GM13976 (cell line): Measurements from ENCODE around the gene GRID1.

Source experiments
- DNase-seq: peaks from one replicate; pipeline ENCODE4 v3.0.0; 2012; ENCODE audit warnings: low spot score
- CTCF ChIP-seq: IDR thresholded peaks from 2 replicates; pipeline ENCODE4 v1.5.1; 2012; ENCODE audit warnings: borderline replicate concordance, mild to moderate bottlenecking; ENCODE audit not compliant: insufficient read depth; ENCODE audit errors: extremely low read depth, missing control alignments, control extremely low read depth
- in situ Hi-C: fragments of 300-500 bp; cut with MboI; formaldehyde crosslinking; loops from one replicate; pipeline ENCODE4 v1.12.0; 2022; ENCODE audit warnings: low sequenced_read_pairs, mixed read lengths, inconsistent platforms; ENCODE audit not compliant: unreplicated experiment

Gene GRID1

GRCh38 chr10:85868627-85869499 lies 497.7 kb downstream of the GRID1 start:
- in situ Hi-C loops, result no loop called here
- no peak for TF ChIP-seq CTCF

DNA sequence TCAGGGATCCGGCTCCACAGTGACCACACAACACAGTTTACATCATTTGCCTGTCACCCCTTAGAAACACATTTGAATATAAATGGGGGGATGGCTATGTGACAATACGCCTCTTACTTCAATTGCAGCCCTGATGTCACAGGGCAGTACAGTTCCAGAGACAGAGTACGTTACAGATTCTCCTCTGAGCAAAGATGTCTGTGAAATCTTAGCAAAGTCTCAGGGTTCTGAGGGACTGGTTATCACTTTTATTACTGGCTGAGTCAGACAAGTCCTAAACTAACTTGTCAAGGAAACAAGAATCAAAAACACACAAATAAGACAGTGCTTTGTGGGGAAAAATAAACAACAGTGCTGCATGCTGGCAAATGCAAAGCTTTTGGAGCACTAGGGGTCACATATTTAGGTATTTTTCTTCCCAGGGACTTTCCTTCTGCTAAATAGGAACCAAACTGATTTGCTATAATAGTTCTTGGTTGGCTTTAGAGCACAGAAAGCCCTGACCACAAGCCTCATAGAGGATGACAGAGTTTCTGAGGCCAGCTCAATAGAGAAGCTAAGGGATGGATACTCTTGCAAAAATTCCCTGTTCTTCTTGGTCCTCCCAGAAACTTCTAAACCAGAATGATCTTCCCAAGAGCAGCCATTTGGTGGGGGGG lies 501.6 kb downstream of the GRID1 start:
- in situ Hi-C loops, result no loop called here
- peak; percentile 4 for DNase-seq
- no peak for TF ChIP-seq CTCF

More at GRCh38 chr10:85868627-85869499, 497.7 kb downstream of the GRID1 start:
- DNase-seq, result no peak

DNA sequence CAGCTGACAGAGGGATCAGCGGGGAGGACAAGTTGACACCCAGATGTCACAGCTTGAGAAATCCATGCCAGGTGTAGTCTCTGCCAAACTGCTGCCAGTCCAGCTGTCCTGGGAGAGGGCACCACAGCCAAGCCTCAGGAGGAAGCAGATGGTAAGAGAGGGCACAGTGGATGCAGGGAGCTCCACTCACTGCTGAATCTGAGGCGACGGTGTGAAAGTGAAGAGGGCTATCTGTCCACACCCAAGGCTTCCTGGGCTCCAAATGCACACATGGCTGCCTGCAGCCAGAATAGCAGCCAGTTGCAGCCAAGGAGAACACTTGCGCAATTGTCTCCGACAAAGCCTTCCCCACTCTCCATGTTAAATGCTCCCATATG lies 502.4 kb downstream of the GRID1 start:
- in situ Hi-C loops, result no loop called here
- TF ChIP-seq CTCF, result no peak
- DNase-seq, result no peak

DNA sequence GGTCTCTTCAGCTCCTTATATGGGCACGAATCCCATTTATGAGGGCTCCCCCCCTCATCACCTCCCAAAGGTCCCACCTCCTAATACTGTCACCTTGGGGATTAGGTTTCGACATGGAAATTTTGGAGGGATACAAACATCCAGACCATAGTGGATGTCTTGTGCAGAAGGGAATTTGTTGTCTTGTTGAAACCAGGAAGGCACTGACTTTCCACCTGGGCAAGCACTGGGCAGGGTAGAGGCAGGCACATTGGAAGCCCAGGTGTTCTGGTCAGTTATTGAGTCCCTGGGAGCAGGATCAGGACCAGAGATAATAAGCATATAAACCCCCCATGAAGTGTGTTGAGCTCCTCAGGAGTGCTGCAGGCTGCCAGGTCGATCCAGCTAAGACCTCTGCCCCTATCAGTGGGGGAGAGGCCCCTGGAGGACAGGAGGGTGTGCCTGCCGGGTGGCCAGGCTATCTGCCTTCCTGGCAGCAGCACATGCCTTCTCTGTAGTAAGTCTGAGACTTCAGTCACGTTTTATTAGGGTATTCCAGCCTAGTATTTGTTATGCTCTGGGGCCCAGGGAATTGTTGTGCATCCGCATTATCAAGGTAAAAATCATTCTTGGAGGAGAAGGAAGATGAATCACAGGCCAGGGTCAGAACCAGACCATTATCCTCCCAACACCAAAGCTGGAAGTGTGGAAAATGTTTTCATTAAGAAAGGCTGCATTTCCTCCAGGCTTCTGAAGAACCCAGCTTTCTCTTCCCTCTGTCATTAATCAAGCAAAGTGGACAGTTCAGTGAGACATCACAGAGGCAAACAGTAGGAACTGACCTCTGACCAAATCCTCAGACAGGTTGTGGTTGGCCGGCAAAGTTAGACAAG lies 503.1 kb downstream of the GRID1 start:
- no peak for TF ChIP-seq CTCF
- in situ Hi-C loops, result no loop called here
- peak; percentile 2 for DNase-seq

DNA sequence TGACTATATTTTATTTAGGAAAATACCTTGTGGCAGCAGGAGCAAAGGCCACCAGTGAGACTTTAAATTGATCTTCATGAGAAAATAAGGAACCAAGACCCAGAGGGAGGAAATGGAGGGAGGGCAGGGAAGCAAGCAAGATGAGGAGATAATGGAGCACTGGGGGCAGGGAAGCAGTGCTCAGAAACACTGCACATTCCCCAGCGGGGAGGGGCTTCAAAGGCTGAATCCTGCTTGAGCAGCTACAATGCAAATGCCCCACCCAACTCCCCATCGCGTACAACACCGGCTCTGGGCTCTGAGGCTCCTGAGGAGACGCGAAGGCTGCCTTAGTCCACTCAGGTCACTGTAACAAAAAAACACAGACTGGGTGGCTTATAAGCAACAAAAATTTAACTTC lies 503.8 kb downstream of the GRID1 start:
- in situ Hi-C loops, result no loop called here
- no peak for DNase-seq
- TF ChIP-seq CTCF, result no peak

GRCh38 chr10:85861513-85862197 lies 504.9 kb downstream of the GRID1 start:
- in situ Hi-C loops, result no loop called here
- TF ChIP-seq CTCF, result no peak
- peak; percentile 2 for DNase-seq
